Lower leg skin (tissue), 4 donors: Measurements from ENCODE around the gene SIGLECL1. TPM values are rescaled to one million over a fixed set of nuclear protein-coding genes. Genes with fewer than 3 reads are reported as not detected.

ENCODE experiments used
- microRNA-seq, 2 donors: library from miRNA; unstranded; fragments of <30 nt; microRNA quantifications; one replicate each; pipeline ENCODE4, GENCODE V29; 2016; ENCODE audit warnings: borderline replicate concordance in 2 of 2, borderline number of aligned reads in 1 of 2
- total RNA-seq, 4 donors: library from RNA; depleted of rRNA; stranded (reverse); fragments of >200 nt; gene quantifications; one replicate each; pipeline ENCODE4 v1.1.0, GENCODE V29; 2016

Gene SIGLECL1
- total RNA-seq, 4 donors from 2014 or later: not detected

Small RNA genes lying within 50 kb of the gene (microRNA-seq; reads per million reads assigned to microRNA genes)
- 0 reads per million in 2 donors for gene MIR8074

Other genes with a start within 250 kb of the SIGLECL1 start
- gene KLK8, start 249.5 kb upstream of the SIGLECL1 start, total RNA-seq: 100 to 1,000 TPM in 3 of 4 donors, 10 to 100 TPM in 1; 67.1 to 117 (median 106) TPM
- 10 to 100 TPM; 30.0 to 94.1 (median 57.2) TPM for gene KLK10, start 231.4 kb upstream of the SIGLECL1 start, total RNA-seq
- gene KLK11, start 224.5 kb upstream of the SIGLECL1 start, total RNA-seq: 100 to 1,000 TPM; 219 to 420 (median 258) TPM
- gene KLK12, start 216.1 kb upstream of the SIGLECL1 start, total RNA-seq: 1 to 10 TPM in 1 of 4 donors, under 1 TPM in 1, not detected in 2; 0.96 to 2.1 TPM
- gene KLK13, start 186.0 kb upstream of the SIGLECL1 start, total RNA-seq: 10 to 100 TPM in 1 of 4 donors, 1 to 10 TPM in 3; 8.6 to 39.1 (median 9.5) TPM
- 10 to 100 TPM in 3 of 4 donors, 1 to 10 TPM in 1; 8.3 to 18.3 (median 12.2) TPM for gene KLK14, start 168.2 kb upstream of the SIGLECL1 start, total RNA-seq
- gene CTU1, start 142.7 kb upstream of the SIGLECL1 start, total RNA-seq: 10 to 100 TPM; 11.3 to 18.1 (median 16.7) TPM
- gene SIGLEC9, start 126.2 kb upstream of the SIGLECL1 start, total RNA-seq: 1 to 10 TPM in 2 of 4 donors, under 1 TPM in 2; 0.15 to 2.7 (median 1.2) TPM
- not detected for gene SIGLEC7, start 108.8 kb upstream of the SIGLECL1 start, total RNA-seq
- gene CD33, start 26.0 kb upstream of the SIGLECL1 start, total RNA-seq: 1 to 10 TPM; 1.4 to 2.5 (median 2.1) TPM
- gene IGLON5, start 60.6 kb downstream of the SIGLECL1 start, total RNA-seq: under 1 TPM in 1 of 4 donors, not detected in 3; 0.27 TPM
- gene VSIG10L, start 91.1 kb downstream of the SIGLECL1 start, total RNA-seq: 10 to 100 TPM; 31.0 to 42.9 (median 39.5) TPM
- gene ETFB, start 115.3 kb downstream of the SIGLECL1 start, total RNA-seq: 10 to 100 TPM; 52.5 to 79.2 (median 74.5) TPM
- gene CLDND2, start 117.9 kb downstream of the SIGLECL1 start, total RNA-seq: 1 to 10 TPM in 1 of 4 donors, not detected in 3; 1.8 TPM
- 1 to 10 TPM in 1 of 4 donors, not detected in 3; 1.3 TPM for gene NKG7, start 121.6 kb downstream of the SIGLECL1 start, total RNA-seq
- gene LIM2, start 136.9 kb downstream of the SIGLECL1 start, total RNA-seq: not detected
- not detected for gene C19orf84, start 139.5 kb downstream of the SIGLECL1 start, total RNA-seq
- 1 to 10 TPM in 3 of 4 donors, under 1 TPM in 1; 0.53 to 8.6 (median 1.8) TPM for gene SIGLEC10, start 166.6 kb downstream of the SIGLECL1 start, total RNA-seq
- gene SIGLEC8, start 207.4 kb downstream of the SIGLECL1 start, total RNA-seq: under 1 TPM in 3 of 4 donors, not detected in 1; 0.27 to 0.65 (median 0.38) TPM
- gene CEACAM18, start 227.5 kb downstream of the SIGLECL1 start, total RNA-seq: not detected